A673 (cell line): ENCODE measurements around the gene SLC25A13.

Source experiments
- EZH2 ChIP-seq: fragments of 200-600 bp; sonication (generic); IDR thresholded peaks from 2 replicates; pipeline ENCODE4 v1.6.1; 2017; ENCODE audit warnings: borderline replicate concordance, low read depth, mild to moderate bottlenecking, mixed read lengths, antibody characterized with exemption, low read length; ENCODE audit not compliant: poor library complexity, severe bottlenecking
- TF ChIP-seq, protein P1 (sequence below): fragments of 300-800, 200-600 bp; sonication (generic); conservative IDR thresholded peaks from 2 replicates; pipeline ENCODE4 v1.5.1; 2017; ENCODE audit warnings: low read depth, mild to moderate bottlenecking, antibody characterized with exemption, low read length, moderate library complexity, mixed read lengths

DNA sequence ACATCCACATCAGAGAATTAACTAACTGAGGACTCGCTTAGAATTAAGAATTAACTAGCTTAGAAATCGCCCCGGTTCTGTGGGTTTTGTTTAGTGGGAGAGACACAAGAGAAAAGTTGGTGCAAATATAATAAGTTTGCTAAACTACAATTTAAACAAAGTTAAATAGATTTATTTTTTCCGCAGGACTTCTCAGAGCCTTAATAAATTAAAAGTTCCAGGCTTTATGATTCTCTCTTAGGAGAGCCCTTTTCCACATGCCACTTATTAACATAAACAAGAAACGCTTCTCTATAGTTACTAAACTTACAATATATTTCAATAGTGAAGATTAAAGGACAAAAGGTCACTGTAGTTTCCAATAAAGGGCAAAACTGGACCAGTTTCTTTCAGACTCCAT, 100.0 kb downstream of the SLC25A13 start:
- TF ChIP-seq, protein P1, sequence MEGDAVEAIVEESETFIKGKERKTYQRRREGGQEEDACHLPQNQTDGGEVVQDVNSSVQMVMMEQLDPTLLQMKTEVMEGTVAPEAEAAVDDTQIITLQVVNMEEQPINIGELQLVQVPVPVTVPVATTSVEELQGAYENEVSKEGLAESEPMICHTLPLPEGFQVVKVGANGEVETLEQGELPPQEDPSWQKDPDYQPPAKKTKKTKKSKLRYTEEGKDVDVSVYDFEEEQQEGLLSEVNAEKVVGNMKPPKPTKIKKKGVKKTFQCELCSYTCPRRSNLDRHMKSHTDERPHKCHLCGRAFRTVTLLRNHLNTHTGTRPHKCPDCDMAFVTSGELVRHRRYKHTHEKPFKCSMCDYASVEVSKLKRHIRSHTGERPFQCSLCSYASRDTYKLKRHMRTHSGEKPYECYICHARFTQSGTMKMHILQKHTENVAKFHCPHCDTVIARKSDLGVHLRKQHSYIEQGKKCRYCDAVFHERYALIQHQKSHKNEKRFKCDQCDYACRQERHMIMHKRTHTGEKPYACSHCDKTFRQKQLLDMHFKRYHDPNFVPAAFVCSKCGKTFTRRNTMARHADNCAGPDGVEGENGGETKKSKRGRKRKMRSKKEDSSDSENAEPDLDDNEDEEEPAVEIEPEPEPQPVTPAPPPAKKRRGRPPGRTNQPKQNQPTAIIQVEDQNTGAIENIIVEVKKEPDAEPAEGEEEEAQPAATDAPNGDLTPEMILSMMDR: no peak
- no peak for TF ChIP-seq EZH2
